ENCODE results near the gene IRAK2.

GRCh38 chr3:10224794-10225665, 60.3 kb downstream of the IRAK2 start:
- TF ChIP-seq CTCF (conservative IDR thresholded peaks at IDR 0.05) (peak; percentile 86), ZFX (IDR thresholded peaks at IDR 0.05) (no peak)
